A549 (cell line): ENCODE data around the gene CLASP2.

Experiments used
- CEBPB ChIP-seq, 2 experiments: fragments of >200 bp in 1 of 2; sonication (Bioruptor Twin) in 1 of 2; formaldehyde crosslinking in 1 of 2; IDR thresholded peaks; 2 replicates each; pipeline ENCODE4 v1.6.1; 2012 to 2016
- EP300 ChIP-seq, 2 experiments: fragments of >200 bp; sonication (Bioruptor Twin); formaldehyde crosslinking; IDR thresholded peaks; 2 replicates in 1 of 2; 3 replicates in 1 of 2; pipeline ENCODE4 v1.6.1; 2016 to 2017
- FOSL2 ChIP-seq, 2 experiments: fragments of 450-650 bp in 1 of 2; fragments of >200 bp in 1 of 2; sonication (Bioruptor Twin) in 1 of 2; formaldehyde crosslinking; IDR thresholded peaks; 2 replicates each; pipeline versions ENCODE4 v1.5.0 to v1.6.1; 2016 to 2020; ENCODE audit warnings: mild to moderate bottlenecking in 1 of 2, moderate library complexity in 1 of 2
- JUN ChIP-seq, 2 experiments: fragments of >200 bp; sonication (Bioruptor Twin); formaldehyde crosslinking; IDR thresholded peaks; 2 replicates in 1 of 2; 3 replicates in 1 of 2; pipeline ENCODE4 v1.6.1; 2016 to 2017
- MYC ChIP-seq: IDR thresholded peaks from 2 replicates; pipeline ENCODE4 v1.6.1; 2012; ENCODE audit warnings: mild to moderate bottlenecking, inconsistent platforms, low read length, improper control_type of control experiment, borderline replicate concordance
- POLR2A ChIP-seq: IDR thresholded peaks from 2 replicates; pipeline ENCODE4 v1.6.1; 2012; ENCODE audit warnings: mild to moderate bottlenecking, low read length
- RAD21 ChIP-seq, 2 experiments: fragments of >200 bp in 1 of 2; sonication (Bioruptor Twin) in 1 of 2; formaldehyde crosslinking in 1 of 2; IDR thresholded peaks in 1 of 2; conservative IDR thresholded peaks in 1 of 2; 2 replicates in 1 of 2; 3 replicates in 1 of 2; pipeline ENCODE4 v1.6.1; 2012 to 2018; ENCODE audit warnings: inconsistent platforms in 1 of 2
- TF ChIP-seq, protein P1 (sequence below): fragments of >200 bp; sonication (Bioruptor Twin); formaldehyde crosslinking; IDR thresholded peaks from 3 replicates; pipeline ENCODE4 v1.5.1; 2016
- TF ChIP-seq, protein P2 (sequence below): fragments of 150-350 bp; IDR thresholded peaks from 2 replicates; pipeline ENCODE4 v1.6.1; 2014; ENCODE audit warnings: low read depth, mild to moderate bottlenecking, low read length
- TF ChIP-seq, protein P3 (sequence below): IDR thresholded peaks from 2 replicates; pipeline ENCODE4 v1.6.1; 2012
- TF ChIP-seq, protein P4 (sequence below): fragments of 250-450 bp; sonication (Bioruptor Pico); IDR thresholded peaks from 2 replicates; pipeline ENCODE4 v1.5.0; 2020; ENCODE audit warnings: low read depth, mild to moderate bottlenecking, moderate library complexity

DNA sequence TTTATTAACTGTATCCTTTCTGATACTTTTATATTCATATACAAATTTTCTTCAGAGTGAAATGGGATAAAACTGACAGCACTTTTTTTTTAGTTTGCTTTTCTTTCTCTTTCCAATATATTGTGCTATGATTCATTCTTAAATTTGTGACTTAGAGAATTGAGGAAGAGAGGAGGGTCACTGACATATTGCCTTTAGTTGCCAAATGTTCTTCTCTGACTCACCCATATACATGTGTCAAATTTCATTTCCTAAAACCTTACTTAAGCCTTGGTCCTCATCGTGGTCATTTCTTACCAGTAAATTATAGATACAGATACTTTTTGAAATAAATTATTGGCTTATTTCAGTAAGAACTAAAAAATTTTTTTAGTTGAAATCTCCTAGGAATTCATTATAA is 53.9 kb downstream of the CLASP2 start:
- TF ChIP-seq RAD21 (conservative IDR thresholded peaks at IDR 0.05 in 1 of 2, IDR thresholded peaks at IDR 0.05 in 1 of 2) (no peak), POLR2A (no peak), EP300 (IDR thresholded peaks at IDR 0.05) (no peak), FOSL2 (IDR thresholded peaks at IDR 0.05) (no peak), FOSL2 (CRISPR knock-in tag; IDR thresholded peaks at IDR 0.05) (peak; percentile 40; the same call in 1 of the 2 replicates), MYC (no peak), CEBPB (IDR thresholded peaks at IDR 0.05) (no peak), JUN (IDR thresholded peaks at IDR 0.05) (no peak)
- TF ChIP-seq, protein P1, sequence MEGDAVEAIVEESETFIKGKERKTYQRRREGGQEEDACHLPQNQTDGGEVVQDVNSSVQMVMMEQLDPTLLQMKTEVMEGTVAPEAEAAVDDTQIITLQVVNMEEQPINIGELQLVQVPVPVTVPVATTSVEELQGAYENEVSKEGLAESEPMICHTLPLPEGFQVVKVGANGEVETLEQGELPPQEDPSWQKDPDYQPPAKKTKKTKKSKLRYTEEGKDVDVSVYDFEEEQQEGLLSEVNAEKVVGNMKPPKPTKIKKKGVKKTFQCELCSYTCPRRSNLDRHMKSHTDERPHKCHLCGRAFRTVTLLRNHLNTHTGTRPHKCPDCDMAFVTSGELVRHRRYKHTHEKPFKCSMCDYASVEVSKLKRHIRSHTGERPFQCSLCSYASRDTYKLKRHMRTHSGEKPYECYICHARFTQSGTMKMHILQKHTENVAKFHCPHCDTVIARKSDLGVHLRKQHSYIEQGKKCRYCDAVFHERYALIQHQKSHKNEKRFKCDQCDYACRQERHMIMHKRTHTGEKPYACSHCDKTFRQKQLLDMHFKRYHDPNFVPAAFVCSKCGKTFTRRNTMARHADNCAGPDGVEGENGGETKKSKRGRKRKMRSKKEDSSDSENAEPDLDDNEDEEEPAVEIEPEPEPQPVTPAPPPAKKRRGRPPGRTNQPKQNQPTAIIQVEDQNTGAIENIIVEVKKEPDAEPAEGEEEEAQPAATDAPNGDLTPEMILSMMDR: no peak
- TF ChIP-seq, protein P2, sequence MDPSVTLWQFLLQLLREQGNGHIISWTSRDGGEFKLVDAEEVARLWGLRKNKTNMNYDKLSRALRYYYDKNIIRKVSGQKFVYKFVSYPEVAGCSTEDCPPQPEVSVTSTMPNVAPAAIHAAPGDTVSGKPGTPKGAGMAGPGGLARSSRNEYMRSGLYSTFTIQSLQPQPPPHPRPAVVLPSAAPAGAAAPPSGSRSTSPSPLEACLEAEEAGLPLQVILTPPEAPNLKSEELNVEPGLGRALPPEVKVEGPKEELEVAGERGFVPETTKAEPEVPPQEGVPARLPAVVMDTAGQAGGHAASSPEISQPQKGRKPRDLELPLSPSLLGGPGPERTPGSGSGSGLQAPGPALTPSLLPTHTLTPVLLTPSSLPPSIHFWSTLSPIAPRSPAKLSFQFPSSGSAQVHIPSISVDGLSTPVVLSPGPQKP: no peak
- TF ChIP-seq, protein P3, sequence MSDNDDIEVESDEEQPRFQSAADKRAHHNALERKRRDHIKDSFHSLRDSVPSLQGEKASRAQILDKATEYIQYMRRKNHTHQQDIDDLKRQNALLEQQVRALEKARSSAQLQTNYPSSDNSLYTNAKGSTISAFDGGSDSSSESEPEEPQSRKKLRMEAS: no peak
- TF ChIP-seq, protein P4, sequence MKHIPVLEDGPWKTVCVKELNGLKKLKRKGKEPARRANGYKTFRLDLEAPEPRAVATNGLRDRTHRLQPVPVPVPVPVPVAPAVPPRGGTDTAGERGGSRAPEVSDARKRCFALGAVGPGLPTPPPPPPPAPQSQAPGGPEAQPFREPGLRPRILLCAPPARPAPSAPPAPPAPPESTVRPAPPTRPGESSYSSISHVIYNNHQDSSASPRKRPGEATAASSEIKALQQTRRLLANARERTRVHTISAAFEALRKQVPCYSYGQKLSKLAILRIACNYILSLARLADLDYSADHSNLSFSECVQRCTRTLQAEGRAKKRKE (CRISPR knock-in tag): no peak
